ENCODE results near the gene GATM.

The GATM gene

GRCh38 chr15:45402162-45402954 lies 24.0 kb upstream of the GATM start:
- Histone ChIP-seq H3K9me3 (ENCODE audit: control insufficient read depth in 2 of 2, low read length in 2 of 2) (no peaks in the 10 kb centered on the region), H3K27ac (ENCODE audit: low read length) (peak overlapping the region; percentile 78), H3K4me1 (ENCODE audit: control insufficient read depth, insufficient read depth, low read length) (peaks cover 16% of the 10 kb centered on the region), H3K9ac (ENCODE audit: low read length in 2 of 2) (peak overlapping the region; percentile 91 to 96), H3K27me3 (ENCODE audit: control insufficient read depth in 1 of 2, insufficient read depth in 2 of 2, low read length in 2 of 2) (peaks cover 0 to 3% of the 10 kb centered on the region in 2 donors), H3K4me3 (ENCODE audit: low read length in 2 of 2) (peak overlapping the region; percentile 87 to 93), H3K36me3 (ENCODE audit: control insufficient read depth in 2 of 2, insufficient read depth in 2 of 2, low read length in 2 of 2) (peaks cover 7 to 8% of the 10 kb centered on the region in 2 donors)

GRCh38 chr15:45401665-45402161 lies 23.4 kb upstream of the GATM start:
- Histone ChIP-seq H3K27me3 (ENCODE audit: control insufficient read depth in 1 of 2, insufficient read depth in 2 of 2, low read length in 2 of 2) (peaks cover 0 to 3% of the 10 kb centered on the region in 2 donors), H3K9me3 (ENCODE audit: control insufficient read depth in 2 of 2, low read length in 2 of 2) (no peaks in the 10 kb centered on the region), H3K4me3 (ENCODE audit: low read length in 2 of 2) (peak overlapping the region; percentile 87 to 93), H3K9ac (ENCODE audit: low read length in 2 of 2) (peak overlapping the region; percentile 91 to 96), H3K27ac (ENCODE audit: low read length) (peak overlapping the region; percentile 78), H3K4me1 (ENCODE audit: control insufficient read depth, insufficient read depth, low read length) (peaks cover 16% of the 10 kb centered on the region), H3K36me3 (ENCODE audit: control insufficient read depth in 2 of 2, insufficient read depth in 2 of 2, low read length in 2 of 2) (peaks cover 1 to 4% of the 10 kb centered on the region in 2 donors)

GRCh38 chr15:45399381-45400212 lies 21.3 kb upstream of the GATM start:
- no peak overlapping the region for H3K27ac ChIP-seq (ENCODE audit: low read length)
- H3K4me3 ChIP-seq (ENCODE audit: low read length in 2 of 2): no peak overlapping the region
- peaks cover 11% of the 10 kb centered on the region for H3K4me1 ChIP-seq (ENCODE audit: control insufficient read depth, insufficient read depth, low read length)
- no peaks in the 10 kb centered on the region for H3K9me3 ChIP-seq (ENCODE audit: control insufficient read depth in 2 of 2, low read length in 2 of 2)
- H3K36me3 ChIP-seq (ENCODE audit: control insufficient read depth in 2 of 2, insufficient read depth in 2 of 2, low read length in 2 of 2): no peaks in the 10 kb centered on the region
- H3K27me3 ChIP-seq (ENCODE audit: control insufficient read depth in 1 of 2, insufficient read depth in 2 of 2, low read length in 2 of 2): peaks cover 0 to 3% of the 10 kb centered on the region in 2 donors
- no peak overlapping the region for H3K9ac ChIP-seq (ENCODE audit: low read length in 2 of 2)

- Histone ChIP-seq H3K27ac (ENCODE audit: low read length) (no peak overlapping the region), H3K27me3 (ENCODE audit: control insufficient read depth in 1 of 2, insufficient read depth in 2 of 2, low read length in 2 of 2) (peaks cover 0 to 3% of the 10 kb centered on the region in 2 donors), H3K9me3 (ENCODE audit: control insufficient read depth in 2 of 2, low read length in 2 of 2) (no peaks in the 10 kb centered on the region), H3K4me1 (ENCODE audit: control insufficient read depth, insufficient read depth, low read length) (no peaks in the 10 kb centered on the region), H3K9ac (ENCODE audit: low read length in 2 of 2) (no peak overlapping the region), H3K4me3 (ENCODE audit: low read length in 2 of 2) (no peak overlapping the region), H3K36me3 (ENCODE audit: control insufficient read depth in 2 of 2, insufficient read depth in 2 of 2, low read length in 2 of 2) (no peaks in the 10 kb centered on the region)
Observed at GRCh38 chr15:45397116-45397665, 18.8 kb upstream of the GATM start.

DNA sequence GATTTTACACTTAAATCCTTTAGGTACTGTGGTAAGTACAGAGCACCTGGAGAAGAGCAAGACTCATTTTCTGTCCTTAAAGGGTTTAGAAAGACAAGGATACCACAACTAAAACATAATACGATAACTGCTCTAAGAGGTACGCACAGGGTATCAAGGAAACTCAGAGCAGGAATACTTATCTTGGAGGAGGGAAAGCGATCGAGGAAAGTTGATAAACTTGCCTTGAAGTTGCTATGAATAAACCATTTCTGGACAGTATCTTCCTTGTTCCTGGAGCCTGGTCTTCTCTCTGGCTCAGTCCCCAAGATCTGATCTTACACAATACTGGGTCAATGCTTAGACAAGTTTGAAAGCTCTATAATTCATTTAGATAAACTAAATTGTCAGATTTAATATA lies 17.6 kb upstream of the GATM start:
- Histone ChIP-seq H3K4me3 (ENCODE audit: low read length in 2 of 2) (no peak overlapping the region), H3K4me1 (ENCODE audit: control insufficient read depth, insufficient read depth, low read length) (no peaks in the 10 kb centered on the region), H3K27me3 (ENCODE audit: control insufficient read depth in 1 of 2, insufficient read depth in 2 of 2, low read length in 2 of 2) (peaks cover 0 to 3% of the 10 kb centered on the region in 2 donors), H3K9me3 (ENCODE audit: control insufficient read depth in 2 of 2, low read length in 2 of 2) (no peaks in the 10 kb centered on the region), H3K9ac (ENCODE audit: low read length in 2 of 2) (no peak overlapping the region), H3K27ac (ENCODE audit: low read length) (no peak overlapping the region), H3K36me3 (ENCODE audit: control insufficient read depth in 2 of 2, insufficient read depth in 2 of 2, low read length in 2 of 2) (no peaks in the 10 kb centered on the region)

GRCh38 chr15:45394681-45395080 lies 16.3 kb upstream of the GATM start:
- no peaks in the 10 kb centered on the region for H3K36me3 ChIP-seq (ENCODE audit: control insufficient read depth in 2 of 2, insufficient read depth in 2 of 2, low read length in 2 of 2)
- no peaks in the 10 kb centered on the region for H3K4me1 ChIP-seq (ENCODE audit: control insufficient read depth, insufficient read depth, low read length)
- H3K9ac ChIP-seq (ENCODE audit: low read length in 2 of 2): no peak overlapping the region
- H3K4me3 ChIP-seq (ENCODE audit: low read length in 2 of 2): no peak overlapping the region
- H3K27ac ChIP-seq (ENCODE audit: low read length): no peak overlapping the region
- no peaks in the 10 kb centered on the region for H3K9me3 ChIP-seq (ENCODE audit: control insufficient read depth in 2 of 2, low read length in 2 of 2)
- H3K27me3 ChIP-seq (ENCODE audit: control insufficient read depth in 1 of 2, insufficient read depth in 2 of 2, low read length in 2 of 2): peaks cover 0 to 3% of the 10 kb centered on the region in 2 donors

GRCh38 chr15:45393851-45394250 lies 15.5 kb upstream of the GATM start:
- H3K9me3 ChIP-seq (ENCODE audit: control insufficient read depth in 2 of 2, low read length in 2 of 2): no peaks in the 10 kb centered on the region
- no peak overlapping the region for H3K27ac ChIP-seq (ENCODE audit: low read length)
- no peak overlapping the region for H3K9ac ChIP-seq (ENCODE audit: low read length in 2 of 2)
- H3K4me3 ChIP-seq (ENCODE audit: low read length in 2 of 2): no peak overlapping the region
- no peaks in the 10 kb centered on the region for H3K4me1 ChIP-seq (ENCODE audit: control insufficient read depth, insufficient read depth, low read length)
- H3K27me3 ChIP-seq (ENCODE audit: control insufficient read depth in 1 of 2, insufficient read depth in 2 of 2, low read length in 2 of 2): peaks cover 0 to 3% of the 10 kb centered on the region in 2 donors
- H3K36me3 ChIP-seq (ENCODE audit: control insufficient read depth in 2 of 2, insufficient read depth in 2 of 2, low read length in 2 of 2): no peaks in the 10 kb centered on the region

DNA sequence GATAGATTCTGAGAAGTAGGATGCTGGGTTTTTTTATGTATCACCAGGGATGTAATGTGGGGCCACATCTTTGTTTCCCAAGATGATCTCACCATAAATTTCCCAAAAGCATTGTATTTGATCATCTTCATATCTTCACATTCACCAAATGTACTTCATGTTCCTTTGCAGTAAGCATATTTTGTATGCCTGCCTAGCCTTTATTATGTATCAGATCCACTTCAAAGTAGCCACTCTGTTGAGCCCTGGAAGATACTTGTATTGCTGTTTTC lies 14.2 kb upstream of the GATM start:
- no peak overlapping the region for H3K27ac ChIP-seq (ENCODE audit: low read length)
- H3K9ac ChIP-seq (ENCODE audit: low read length in 2 of 2): no peak overlapping the region
- no peak overlapping the region for H3K4me3 ChIP-seq (ENCODE audit: low read length in 2 of 2)
- H3K4me1 ChIP-seq (ENCODE audit: control insufficient read depth, insufficient read depth, low read length): no peaks in the 10 kb centered on the region
- no peaks in the 10 kb centered on the region for H3K9me3 ChIP-seq (ENCODE audit: control insufficient read depth in 2 of 2, low read length in 2 of 2)
- peaks cover 0 to 1% of the 10 kb centered on the region in 2 donors for H3K27me3 ChIP-seq (ENCODE audit: control insufficient read depth in 1 of 2, insufficient read depth in 2 of 2, low read length in 2 of 2)
- no peaks in the 10 kb centered on the region for H3K36me3 ChIP-seq (ENCODE audit: control insufficient read depth in 2 of 2, insufficient read depth in 2 of 2, low read length in 2 of 2)

- Histone ChIP-seq H3K9me3 (ENCODE audit: control insufficient read depth in 2 of 2, low read length in 2 of 2) (no peaks in the 10 kb centered on the region), H3K4me3 (ENCODE audit: low read length in 2 of 2) (no peak overlapping the region), H3K36me3 (ENCODE audit: control insufficient read depth in 2 of 2, insufficient read depth in 2 of 2, low read length in 2 of 2) (no peaks in the 10 kb centered on the region), H3K9ac (ENCODE audit: low read length in 2 of 2) (no peak overlapping the region), H3K27ac (ENCODE audit: low read length) (no peak overlapping the region), H3K27me3 (ENCODE audit: control insufficient read depth in 1 of 2, insufficient read depth in 2 of 2, low read length in 2 of 2) (no peaks in the 10 kb centered on the region), H3K4me1 (ENCODE audit: control insufficient read depth, insufficient read depth, low read length) (no peaks in the 10 kb centered on the region)
Observed at GRCh38 chr15:45391746-45392583, 13.6 kb upstream of the GATM start.

- no peaks in the 10 kb centered on the region for H3K9me3 ChIP-seq (ENCODE audit: control insufficient read depth in 2 of 2, low read length in 2 of 2)
- H3K9ac ChIP-seq (ENCODE audit: low read length in 2 of 2): no peak overlapping the region
- H3K4me3 ChIP-seq (ENCODE audit: low read length in 2 of 2): no peak overlapping the region
- no peaks in the 10 kb centered on the region for H3K4me1 ChIP-seq (ENCODE audit: control insufficient read depth, insufficient read depth, low read length)
- H3K27me3 ChIP-seq (ENCODE audit: control insufficient read depth in 1 of 2, insufficient read depth in 2 of 2, low read length in 2 of 2): no peaks in the 10 kb centered on the region
- no peaks in the 10 kb centered on the region for H3K36me3 ChIP-seq (ENCODE audit: control insufficient read depth in 2 of 2, insufficient read depth in 2 of 2, low read length in 2 of 2)
- no peak overlapping the region for H3K27ac ChIP-seq (ENCODE audit: low read length)
Observed at GRCh38 chr15:45389351-45389750, 11.0 kb upstream of the GATM start.
